ENCODE results near the gene CHPF. TPM values are rescaled to one million over a fixed set of nuclear protein-coding genes. Genes with fewer than 3 reads are reported as not detected.

Gene CHPF
- total RNA-seq, 2 donors from 2014 or later = 115 to 232 TPM

- Histone ChIP-seq H3K27ac (no peak within 1 kb of the TSS), H3K4me3 (no peak within 1 kb of the TSS), H3K4me1 (peaks cover 22% of the 10 kb centered on the region), H3K9me3 (no peaks in the 10 kb centered on the region), H3K36me3 (replicated peaks in 1 of 2; ENCODE audit: insufficient read depth in 1 of 2, low read depth in 2 of 2) (no peaks in the 10 kb centered on the region), H3K27me3 (peaks cover 0 to 16% of the 10 kb centered on the region in 2 donors)
- ATAC-seq (no peak), DNase-seq (no peak)
- TF ChIP-seq POLR2A (IDR thresholded peaks at IDR 0.05) (no peak), CTCF (IDR thresholded peaks at IDR 0.05) (no peak)
- 0 to 12% methylated on average over 2 to 30 of the region's 31 CpGs for WGBS, 2 donors
- intact Hi-C loops (cut with DNase I) = no loop called here
Observed at GRCh38 chr2:219514196-219514761, 29.3 kb downstream of the CHPF start, which contains the start of gene ASIC4. ASIC4 (plus strand) TSS chr2:219514482; CDS start chr2:219514725, 243 bp downstream.

GRCh38 chr2:219513787-219514186, 29.8 kb downstream of the CHPF start:
- H3K27ac ChIP-seq = no peak overlapping the region
- TF ChIP-seq CTCF (IDR thresholded peaks at IDR 0.05) (no peak), POLR2A (IDR thresholded peaks at IDR 0.05) (no peak)
- peaks cover 26% of the 10 kb centered on the region for H3K4me1 ChIP-seq
- H3K4me3 ChIP-seq = no peak overlapping the region
- DNase-seq (no peak), ATAC-seq (no peak)
- WGBS, 2 donors = 17 to 24% methylated on average over 4 of the region's 4 CpGs
- peaks cover 0 to 16% of the 10 kb centered on the region in 2 donors for H3K27me3 ChIP-seq
- no peaks in the 10 kb centered on the region for H3K36me3 ChIP-seq (replicated peaks in 1 of 2; ENCODE audit: insufficient read depth in 1 of 2, low read depth in 2 of 2)
- H3K9me3 ChIP-seq = no peaks in the 10 kb centered on the region
- intact Hi-C loops (cut with DNase I) = no loop called here

- intact Hi-C loops (cut with DNase I) = no loop called here
Observed at GRCh38 chr2:219512524-219513216, 30.9 kb downstream of the CHPF start.

GRCh38 chr2:219511547-219512325, 31.9 kb downstream of the CHPF start:
- Histone ChIP-seq H3K4me3 (no peak overlapping the region), H3K4me1 (peaks cover 26% of the 10 kb centered on the region), H3K36me3 (replicated peaks in 1 of 2; ENCODE audit: insufficient read depth in 1 of 2, low read depth in 2 of 2) (no peaks in the 10 kb centered on the region), H3K27me3 (peaks cover 0 to 16% of the 10 kb centered on the region in 2 donors), H3K27ac (no peak overlapping the region), H3K9me3 (no peaks in the 10 kb centered on the region)
- intact Hi-C loops (cut with DNase I) = no loop called here
- WGBS, 2 donors = 26 to 30% methylated on average over 13 to 15 of the region's 15 CpGs
- DNase-seq = no peak
- TF ChIP-seq POLR2A (IDR thresholded peaks at IDR 0.05) = no peak
- TF ChIP-seq CTCF (IDR thresholded peaks at IDR 0.05) = no peak
- ATAC-seq = no peak

More at GRCh38 chr2:219512524-219513216, 30.9 kb downstream of the CHPF start:
- peaks cover 0 to 16% of the 10 kb centered on the region in 2 donors for H3K27me3 ChIP-seq
- TF ChIP-seq POLR2A (IDR thresholded peaks at IDR 0.05) (no peak), CTCF (IDR thresholded peaks at IDR 0.05) (no peak)
- peaks cover 26% of the 10 kb centered on the region for H3K4me1 ChIP-seq
- WGBS, 2 donors = 10 to 15% methylated on average over 14 of the region's 16 CpGs
- DNase-seq (no peak), ATAC-seq (no peak)
- H3K27ac ChIP-seq = no peak overlapping the region
- no peaks in the 10 kb centered on the region for H3K36me3 ChIP-seq (replicated peaks in 1 of 2; ENCODE audit: insufficient read depth in 1 of 2, low read depth in 2 of 2)
- no peak overlapping the region for H3K4me3 ChIP-seq
- H3K9me3 ChIP-seq = no peaks in the 10 kb centered on the region

All from body of pancreas (tissue), 4 donors.